LHCN-M2 (cell line): ENCODE measurements around the gene ATP8A2. TPM values are rescaled to one million over a fixed set of nuclear protein-coding genes. Genes with fewer than 3 reads are reported as not detected.
"Not testable (repeated sequence)": the region's sequence is repeated elsewhere in the genome, so short reads cannot be mapped to it uniquely, and the experiment has no call there.

Experiments used
- DNase-seq: peaks from one replicate; pipeline ENCODE4 v3.0.0-alpha.2; 2012; ENCODE audit warnings: low read depth
- total RNA-seq: library from RNA; depleted of rRNA; stranded (reverse); fragments of >200 nt; gene quantifications from 2 replicates; pipeline ENCODE4 v1.2.3, GENCODE V29; 2014

The ATP8A2 gene
- total RNA-seq, 1 experiment from 2014 or later: 1.3 TPM

- no peak for DNase-seq
Observed at GRCh38 chr13:25764378-25764777, 392.6 kb downstream of the ATP8A2 start.

- no peak for DNase-seq
Observed at GRCh38 chr13:25765266-25765665, 393.5 kb downstream of the ATP8A2 start.

GRCh38 chr13:25766576-25766975 lies 394.8 kb downstream of the ATP8A2 start:
- no peak for DNase-seq

- DNase-seq: no peak
Observed at GRCh38 chr13:25766991-25767390, 395.2 kb downstream of the ATP8A2 start.

- no peak for DNase-seq
Observed at GRCh38 chr13:25768376-25768775, 396.6 kb downstream of the ATP8A2 start.

GRCh38 chr13:25768838-25769237 lies 397.1 kb downstream of the ATP8A2 start:
- DNase-seq: peak; percentile 38

GRCh38 chr13:25770601-25771000 lies 398.8 kb downstream of the ATP8A2 start:
- no peak for DNase-seq

- DNase-seq: no peak
Observed at GRCh38 chr13:25771202-25771601, 399.4 kb downstream of the ATP8A2 start.

GRCh38 chr13:25771641-25772478 lies 400.1 kb downstream of the ATP8A2 start:
- no peak for DNase-seq

- not testable (repeated sequence) for DNase-seq
Observed at GRCh38 chr13:25772534-25772933, 400.8 kb downstream of the ATP8A2 start.

- DNase-seq: not testable (repeated sequence)
Observed at GRCh38 chr13:25774056-25774455, 402.3 kb downstream of the ATP8A2 start.

- no peak for DNase-seq
Observed at GRCh38 chr13:25775275-25775674, 403.5 kb downstream of the ATP8A2 start.

- no peak for DNase-seq
Observed at GRCh38 chr13:25775986-25776385, 404.2 kb downstream of the ATP8A2 start.

- no peak for DNase-seq
Observed at GRCh38 chr13:25776722-25777121, 404.9 kb downstream of the ATP8A2 start.

- DNase-seq: no peak
Observed at GRCh38 chr13:25777509-25777908, 405.7 kb downstream of the ATP8A2 start.

- no peak for DNase-seq
Observed at GRCh38 chr13:25778365-25778764, 406.6 kb downstream of the ATP8A2 start.

- no peak for DNase-seq
Observed at GRCh38 chr13:25778808-25779305, 407.1 kb downstream of the ATP8A2 start.

GRCh38 chr13:25783076-25783475 lies 411.3 kb downstream of the ATP8A2 start:
- DNase-seq: no peak

GRCh38 chr13:25783601-25784024 lies 411.8 kb downstream of the ATP8A2 start:
- no peak for DNase-seq

GRCh38 chr13:25784119-25784518 lies 412.3 kb downstream of the ATP8A2 start:
- DNase-seq: no peak

GRCh38 chr13:25790137-25790536 lies 418.4 kb downstream of the ATP8A2 start:
- DNase-seq: not testable (repeated sequence)

GRCh38 chr13:25795277-25795676 lies 423.5 kb downstream of the ATP8A2 start:
- DNase-seq: no peak

- DNase-seq: no peak
Observed at GRCh38 chr13:25796474-25796873, 424.7 kb downstream of the ATP8A2 start.
